ENCODE measurements around the gene GLTPD2. TPM values are rescaled to one million over a fixed set of nuclear protein-coding genes. Genes with fewer than 3 reads are reported as not detected.

GLTPD2 gene
- total RNA-seq, 2 experiments from 2014 or later: not detected

GRCh38 chr17:4834681-4835020, 45.9 kb downstream of the GLTPD2 start:
- Mint-ChIP-seq H3K4me1 (ENCODE audit: low read depth) (peaks cover 41% of the 10 kb centered on the region), H3K27me3 (ENCODE audit: low read depth) (no peaks in the 10 kb centered on the region), H3K9me3 (ENCODE audit: insufficient read depth) (no peaks in the 10 kb centered on the region), H3K36me3 (ENCODE audit: low read depth) (peaks cover 13% of the 10 kb centered on the region), H3K27ac (no peak overlapping the region), H3K4me3 (peak overlapping the region; percentile 90)
- POLR2A ChIA-PET: interaction anchor here (1.0 kb wide), 1 partner anchor 123 kb away, joined by 4 read pairs; no protein-coding TSS in a partner anchor
- DNase-seq (no peak), ATAC-seq (no peak)
- CTCF ChIA-PET: interaction anchor here (0.6 kb wide), 1 partner anchor 268 kb away, joined by 3 read pairs; no protein-coding TSS in a partner anchor

- DNase-seq (no peak), ATAC-seq (no peak)
- Mint-ChIP-seq H3K4me1 (ENCODE audit: low read depth) (peaks cover 56% of the 10 kb centered on the region), H3K9me3 (ENCODE audit: insufficient read depth) (no peaks in the 10 kb centered on the region), H3K27ac (no peak overlapping the region), H3K36me3 (ENCODE audit: low read depth) (peaks cover 16% of the 10 kb centered on the region), H3K27me3 (ENCODE audit: low read depth) (no peaks in the 10 kb centered on the region), H3K4me3 (no peak overlapping the region)
- POLR2A ChIA-PET: no interaction called here
- CTCF ChIA-PET: interaction anchor here (0.9 kb wide), 2 partner anchors 45 to 126 kb away, joined by 3 to 4 read pairs; partner anchors contain the start of gene ARRB2
Measured at GRCh38 chr17:4836221-4836620, 47.5 kb downstream of the GLTPD2 start.

- no peaks in the 10 kb centered on the region for H3K27me3 Mint-ChIP-seq (ENCODE audit: low read depth)
- no peak overlapping the region for H3K4me3 Mint-ChIP-seq
- DNase-seq: no peak
- ChIA-PET CTCF (interaction anchor here (0.7 to 1.6 kb wide), 5 partner anchors 24 to 65 kb away, joined by 3 to 4 read pairs (median 3); partner anchors contain the start of gene CHRNE), POLR2A (interaction anchor here (0.8 kb wide), 1 partner anchor 30 kb away, joined by 4 read pairs; no protein-coding TSS in a partner anchor)
- H3K9me3 Mint-ChIP-seq (ENCODE audit: insufficient read depth): no peaks in the 10 kb centered on the region
- no peak overlapping the region for H3K27ac Mint-ChIP-seq
- peaks cover 58% of the 10 kb centered on the region for H3K4me1 Mint-ChIP-seq (ENCODE audit: low read depth)
- peaks cover 16% of the 10 kb centered on the region for H3K36me3 Mint-ChIP-seq (ENCODE audit: low read depth)
- no peak for ATAC-seq
Measured at GRCh38 chr17:4837471-4838308, 48.9 kb downstream of the GLTPD2 start.

GRCh38 chr17:4838309-4838785, 49.6 kb downstream of the GLTPD2 start:
- H3K4me3 Mint-ChIP-seq: no peak overlapping the region
- peaks cover 16% of the 10 kb centered on the region for H3K36me3 Mint-ChIP-seq (ENCODE audit: low read depth)
- ATAC-seq (no peak), DNase-seq (no peak)
- peaks cover 56% of the 10 kb centered on the region for H3K4me1 Mint-ChIP-seq (ENCODE audit: low read depth)
- no peaks in the 10 kb centered on the region for H3K9me3 Mint-ChIP-seq (ENCODE audit: insufficient read depth)
- no peak overlapping the region for H3K27ac Mint-ChIP-seq
- H3K27me3 Mint-ChIP-seq (ENCODE audit: low read depth): no peaks in the 10 kb centered on the region
- ChIA-PET POLR2A (no interaction called here), CTCF (interaction anchor here (0.7 to 1.6 kb wide), 4 partner anchors 23 to 65 kb away, joined by 3 to 4 read pairs (median 4); partner anchors contain the start of gene CHRNE)

- Mint-ChIP-seq H3K27ac (no peak overlapping the region), H3K4me3 (no peak overlapping the region), H3K4me1 (ENCODE audit: low read depth) (peaks cover 51% of the 10 kb centered on the region), H3K36me3 (ENCODE audit: low read depth) (peaks cover 10% of the 10 kb centered on the region), H3K27me3 (ENCODE audit: low read depth) (no peaks in the 10 kb centered on the region), H3K9me3 (ENCODE audit: insufficient read depth) (no peaks in the 10 kb centered on the region)
- DNase-seq: no peak
- ChIA-PET POLR2A (no interaction called here), CTCF (no interaction called here)
- ATAC-seq: no peak
Measured at GRCh38 chr17:4839221-4839620, 50.5 kb downstream of the GLTPD2 start.

Other genes starting within 250 kb of the GLTPD2 start
- 10 to 100 TPM; 70.7 to 76.7 TPM for gene MYBBP1A, start 233.6 kb upstream of the GLTPD2 start, total RNA-seq
- gene GGT6, start 228.4 kb upstream of the GLTPD2 start, total RNA-seq: not detected
- not detected for gene SMTNL2, start 204.4 kb upstream of the GLTPD2 start, total RNA-seq
- not detected for gene ALOX15, start 147.3 kb upstream of the GLTPD2 start, total RNA-seq
- 10 to 100 TPM; 69.2 to 76.1 TPM for gene PELP1, start 84.8 kb upstream of the GLTPD2 start, total RNA-seq
- gene ARRB2, start 78.3 kb upstream of the GLTPD2 start, total RNA-seq: 100 to 1,000 TPM; 302 to 316 TPM
- 10 to 100 TPM; 23.0 to 27.2 TPM for gene MED11, start 57.5 kb upstream of the GLTPD2 start, total RNA-seq
- not detected for gene ZMYND15, start 49.1 kb upstream of the GLTPD2 start, total RNA-seq
- gene CXCL16, start 49.0 kb upstream of the GLTPD2 start, total RNA-seq: under 1 TPM; 0.50 to 0.89 TPM
- gene TM4SF5, start 17.1 kb upstream of the GLTPD2 start, total RNA-seq: not detected
- gene VMO1, start 2.6 kb upstream of the GLTPD2 start, total RNA-seq: not detected
- 100 to 1,000 TPM; 107 to 119 TPM for gene PSMB6, start 7.2 kb downstream of the GLTPD2 start, total RNA-seq
- gene PLD2, start 18.2 kb downstream of the GLTPD2 start, total RNA-seq: 10 to 100 TPM; 11.6 to 20.0 TPM
- gene MINK1, start 44.4 kb downstream of the GLTPD2 start, total RNA-seq: 10 to 100 TPM; 68.1 to 73.2 TPM
- gene C17orf107, start 110.6 kb downstream of the GLTPD2 start, total RNA-seq: 1 to 10 TPM in 1 of 2 experiments, under 1 TPM in 1; 0.97 to 1.1 TPM
- under 1 TPM; 0.26 to 0.45 TPM for gene CHRNE, start 114.1 kb downstream of the GLTPD2 start, total RNA-seq
- gene GP1BA, start 143.3 kb downstream of the GLTPD2 start, total RNA-seq: not detected
- 10 to 100 TPM; 78.5 to 86.4 TPM for gene SLC25A11, start 151.1 kb downstream of the GLTPD2 start, total RNA-seq
- 100 to 1,000 TPM; 239 to 245 TPM for gene RNF167, start 151.3 kb downstream of the GLTPD2 start, total RNA-seq
- 1,000 to 10,000 TPM; 2,493 to 2,581 TPM for gene PFN1, start 159.6 kb downstream of the GLTPD2 start, total RNA-seq
- gene ENO3, start 162.2 kb downstream of the GLTPD2 start, total RNA-seq: 10 to 100 TPM; 26.6 to 34.3 TPM
- gene SPAG7, start 178.9 kb downstream of the GLTPD2 start, total RNA-seq: 10 to 100 TPM; 52.3 to 53.6 TPM
- gene CAMTA2, start 198.7 kb downstream of the GLTPD2 start, total RNA-seq: 10 to 100 TPM; 51.3 to 55.5 TPM
- under 1 TPM; 0.26 to 0.29 TPM for gene INCA1, start 208.6 kb downstream of the GLTPD2 start, total RNA-seq
- 10 to 100 TPM; 43.6 to 45.3 TPM for gene KIF1C, start 209.0 kb downstream of the GLTPD2 start, total RNA-seq
- under 1 TPM; 0.40 to 0.94 TPM for gene SLC52A1, start 246.5 kb downstream of the GLTPD2 start, total RNA-seq